Neuronal stem cell (in vitro differentiated cells): ENCODE data around the gene MSH2.
"Not testable (repeated sequence)": the region's sequence is repeated elsewhere in the genome, so short reads cannot be mapped to it uniquely, and the experiment has no call there.

Source experiments
- DNase-seq: peaks from one replicate; pipeline ENCODE4 v3.0.0-alpha.2; 2013; ENCODE audit warnings: low spot score
- H2AFZ ChIP-seq: one replicate; pipeline ENCODE4 v1.6.1; 2013; ENCODE audit warnings: mild to moderate bottlenecking, low read length, inconsistent platforms
- H2AK5ac ChIP-seq: 2 replicates; pipeline ENCODE4 v1.6.1; 2013; ENCODE audit warnings: low read depth, mild to moderate bottlenecking, inconsistent platforms, low read length, moderate library complexity, mixed read lengths
- H2BK120ac ChIP-seq: 2 replicates; pipeline ENCODE4 v1.6.1; 2013; ENCODE audit warnings: low read depth, mild to moderate bottlenecking, inconsistent platforms, low read length, moderate library complexity, mixed read lengths
- H2BK12ac ChIP-seq: one replicate; pipeline ENCODE4 v1.6.1; 2013; ENCODE audit warnings: low read length, inconsistent platforms
- H2BK15ac ChIP-seq: 2 replicates; pipeline ENCODE4 v1.6.1; 2013; ENCODE audit warnings: mild to moderate bottlenecking, low read length, inconsistent platforms, mixed read lengths
- H2BK5ac ChIP-seq: one replicate; pipeline ENCODE4 v1.6.1; 2013; ENCODE audit warnings: inconsistent platforms, mild to moderate bottlenecking, low read length, moderate library complexity
- H3K14ac ChIP-seq: one replicate; pipeline ENCODE4 v1.6.1; 2013; ENCODE audit warnings: low read length, inconsistent platforms
- H3K18ac ChIP-seq: 2 replicates; pipeline ENCODE4 v1.6.1; 2013; ENCODE audit warnings: low read length, inconsistent platforms
- H3K23ac ChIP-seq: 2 replicates; pipeline ENCODE4 v1.6.1; 2013; ENCODE audit warnings: low read depth, mild to moderate bottlenecking, mixed read lengths, low read length, inconsistent platforms; ENCODE audit not compliant: poor library complexity
- H3K27ac ChIP-seq: replicated peaks from 3 replicates; pipeline ENCODE4 v1.5.1; 2013; ENCODE audit warnings: low read length, inconsistent platforms
- H3K27me3 ChIP-seq, 3 experiments: 2 replicates each; pipeline ENCODE4 v1.6.1; 2013; ENCODE audit warnings: low read length in 3 of 3, mild to moderate bottlenecking in 2 of 3, inconsistent platforms in 1 of 3, low read depth in 1 of 3, mixed read lengths in 1 of 3, moderate library complexity in 1 of 3; ENCODE audit not compliant: control insufficient read depth in 3 of 3, insufficient read depth in 3 of 3
- H3K36me3 ChIP-seq, 2 donors: replicated peaks in 1 of 2; 2 replicates each; pipeline ENCODE4 v1.6.1; 2013; ENCODE audit warnings: low read length in 2 of 2; ENCODE audit not compliant: control insufficient read depth in 2 of 2, insufficient read depth in 2 of 2
- H3K4ac ChIP-seq: 2 replicates; pipeline ENCODE4 v1.6.1; 2013; ENCODE audit warnings: inconsistent platforms, mild to moderate bottlenecking, low read length, moderate library complexity
- H3K4me1 ChIP-seq, 2 donors: 1 replicate in 1 of 2; 2 replicates in 1 of 2; pipeline ENCODE4 v1.6.1; 2013; ENCODE audit warnings: low read length in 2 of 2, low read depth in 1 of 2; ENCODE audit not compliant: control insufficient read depth in 2 of 2, insufficient read depth in 1 of 2
- H3K4me2 ChIP-seq: one replicate; pipeline ENCODE4 v1.6.1; 2013; ENCODE audit warnings: mild to moderate bottlenecking, low read length, inconsistent platforms; ENCODE audit not compliant: insufficient read depth, poor library complexity, severe bottlenecking
- H3K4me3 ChIP-seq, 2 donors: 2 replicates each; pipeline ENCODE4 v1.5.1; 2013; ENCODE audit warnings: low read length in 2 of 2, mild to moderate bottlenecking in 2 of 2, inconsistent platforms in 1 of 2, moderate library complexity in 1 of 2
- H3K79me1 ChIP-seq: one replicate; pipeline ENCODE4 v1.6.1; 2013; ENCODE audit warnings: low read depth, mild to moderate bottlenecking, inconsistent platforms, low read length, moderate library complexity
- H3K9ac ChIP-seq: one replicate; pipeline ENCODE4 v1.6.1; 2013; ENCODE audit warnings: mild to moderate bottlenecking, low read depth, low read length, inconsistent platforms; ENCODE audit not compliant: poor library complexity
- H3K9me3 ChIP-seq, 2 donors: replicated peaks in 1 of 2; 2 replicates each; pipeline versions ENCODE3 to v1.6.1; 2013; ENCODE audit warnings: low read length in 2 of 2, mild to moderate bottlenecking in 2 of 2, inconsistent platforms in 1 of 2, low read depth in 1 of 2, mixed read lengths in 1 of 2, moderate library complexity in 1 of 2; ENCODE audit not compliant: control insufficient read depth in 2 of 2, insufficient read depth in 1 of 2
- H4K8ac ChIP-seq: one replicate; pipeline ENCODE4 v1.6.1; 2013; ENCODE audit warnings: low read depth, mild to moderate bottlenecking, inconsistent platforms, low read length, moderate library complexity
- H4K91ac ChIP-seq: one replicate; pipeline ENCODE4 v1.6.1; 2013; ENCODE audit warnings: low read length, low read depth, mild to moderate bottlenecking, inconsistent platforms; ENCODE audit not compliant: poor library complexity
- WGBS, 2 donors: extraction: QIAGEN DNeasy Blood & Tissue Kit; methylation state at CpG; one replicate each; pipeline ENCODE4 v1.1.7; 2013; ENCODE audit warnings: missing lambda C conversion rate in 2 of 2, mixed read lengths in 1 of 2; ENCODE audit not compliant: insufficient read length in 2 of 2, insufficient replicate concordance in 1 of 2; ENCODE audit errors: extremely low coverage in 2 of 2; 5-methylcytosine and 5-hydroxymethylcytosine counted together

The MSH2 gene

GRCh38 chr2:47420683-47421082 is 17.7 kb downstream of the MSH2 start:
- H2AK5ac ChIP-seq, H2AFZ ChIP-seq, H3K14ac ChIP-seq, H3K27me3 ChIP-seq, H3K79me1 ChIP-seq, H3K23ac ChIP-seq, H3K4me3 ChIP-seq, H2BK15ac ChIP-seq, H3K27ac ChIP-seq, H2BK5ac ChIP-seq, H4K91ac ChIP-seq, H3K9ac ChIP-seq, DNase-seq, H3K4me1 ChIP-seq, H3K4me2 ChIP-seq, H3K4ac ChIP-seq, H2BK120ac ChIP-seq, H3K9me3 ChIP-seq, H2BK12ac ChIP-seq, H3K18ac ChIP-seq, H4K8ac ChIP-seq: not testable (repeated sequence)
- H3K36me3 ChIP-seq = peaks cover 15 to 97% of the 10 kb centered on the region in 2 donors
- WGBS, 2 donors = no CpG with 5 or more reads among the region's 10 CpGs

GRCh38 chr2:47422016-47422415 is 19.1 kb downstream of the MSH2 start:
- Histone ChIP-seq H2BK12ac (no peak overlapping the region), H3K4me2 (no peak overlapping the region), H3K23ac (no peak overlapping the region), H2BK120ac (no peak overlapping the region), H4K8ac (no peak overlapping the region), H3K14ac (no peak overlapping the region), H3K27me3 (no peaks in the 10 kb centered on the region), H3K9ac (no peak overlapping the region), H3K9me3 (peaks cover 0 to 2% of the 10 kb centered on the region in 2 donors), H3K79me1 (no peaks in the 10 kb centered on the region), H3K27ac (no peak overlapping the region), H2BK15ac (no peak overlapping the region), H2AFZ (no peak overlapping the region), H3K4me3 (no peak overlapping the region), H3K18ac (no peak overlapping the region), H3K4ac (no peak overlapping the region), H4K91ac (no peak overlapping the region), H2AK5ac (no peak overlapping the region), H3K4me1 (no peaks in the 10 kb centered on the region), H3K36me3 (peaks cover 14 to 93% of the 10 kb centered on the region in 2 donors), H2BK5ac (no peak overlapping the region)
- DNase-seq = no peak
- no CpG with 5 or more reads among the region's 4 CpGs for WGBS, 2 donors

DNA sequence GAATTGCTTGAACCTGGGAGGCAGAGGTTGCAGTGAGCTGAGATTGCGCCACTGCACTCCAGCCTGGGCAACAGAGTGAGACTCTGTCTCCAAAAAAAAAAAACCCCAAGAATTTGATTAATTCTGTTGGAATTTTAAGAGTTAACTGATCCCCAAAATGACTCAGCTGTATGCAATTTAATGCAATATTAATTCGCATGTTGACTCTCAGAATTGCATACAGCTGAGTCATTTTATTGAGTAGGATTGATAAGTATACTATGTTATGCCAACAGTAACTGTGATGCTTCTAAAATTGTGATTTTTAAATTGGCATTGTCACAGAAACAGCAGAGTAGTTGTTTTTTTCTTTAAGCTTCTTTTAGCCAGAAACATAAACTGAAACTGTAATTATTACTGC is 19.6 kb downstream of the MSH2 start:
- Histone ChIP-seq H2BK120ac (no peak overlapping the region), H3K23ac (no peak overlapping the region)

DNA sequence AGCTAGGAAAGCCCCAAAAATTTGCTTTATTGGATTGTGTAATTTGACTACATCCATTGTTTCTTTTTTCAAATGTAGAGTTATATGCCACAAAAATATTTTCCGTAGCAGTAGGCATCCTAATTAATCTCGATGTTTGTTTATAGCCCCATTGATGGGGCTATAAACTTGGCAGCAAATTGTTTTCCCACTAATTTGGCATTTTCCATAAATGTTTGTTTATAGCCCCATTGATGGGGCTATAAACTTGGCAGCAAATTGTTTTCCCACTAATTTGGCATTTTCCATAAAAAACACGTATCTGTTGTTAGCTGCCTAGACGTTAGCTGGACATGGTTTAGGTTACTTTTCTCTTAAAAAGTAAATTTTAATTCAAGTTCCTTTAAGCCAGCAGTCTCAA is 23.8 kb downstream of the MSH2 start:
- Histone ChIP-seq H2BK120ac (no peak overlapping the region), H3K36me3 (peaks cover 25 to 96% of the 10 kb centered on the region in 2 donors), H3K4me1 (no peaks in the 10 kb centered on the region), H3K4ac (no peak overlapping the region), H3K79me1 (no peaks in the 10 kb centered on the region), H3K9me3 (peaks cover 3 to 19% of the 10 kb centered on the region in 2 donors), H2BK5ac (no peak overlapping the region), H2AK5ac (no peak overlapping the region), H3K4me2 (no peak overlapping the region), H3K27me3 (no peaks in the 10 kb centered on the region), H3K23ac (no peak overlapping the region), H2BK12ac (no peak overlapping the region), H2AFZ (no peak overlapping the region), H3K4me3 (no peak overlapping the region), H3K18ac (no peak overlapping the region), H4K8ac (no peak overlapping the region), H3K27ac (no peak overlapping the region), H2BK15ac (no peak overlapping the region), H4K91ac (no peak overlapping the region), H3K14ac (no peak overlapping the region), H3K9ac (no peak overlapping the region)
- DNase-seq = no peak
- no CpG with 5 or more reads among the region's 4 CpGs for WGBS, 2 donors

More for the DNA sequence above, 19.6 kb downstream of the MSH2 start:
- DNase-seq = no peak
- H4K8ac ChIP-seq = no peak overlapping the region
- H3K4ac ChIP-seq = no peak overlapping the region
- no peak overlapping the region for H3K27ac ChIP-seq
- no peaks in the 10 kb centered on the region for H3K79me1 ChIP-seq
- H3K36me3 ChIP-seq = peaks cover 12 to 93% of the 10 kb centered on the region in 2 donors
- peaks cover 0 to 2% of the 10 kb centered on the region in 2 donors for H3K9me3 ChIP-seq
- no peak overlapping the region for H2BK15ac ChIP-seq
- H3K4me2 ChIP-seq = no peak overlapping the region
- no peak overlapping the region for H4K91ac ChIP-seq
- no peak overlapping the region for H2AK5ac ChIP-seq
- no peak overlapping the region for H3K18ac ChIP-seq
- H3K27me3 ChIP-seq = no peaks in the 10 kb centered on the region
- WGBS, 2 donors = no CpG with 5 or more reads among the region's 2 CpGs
- H2AFZ ChIP-seq = no peak overlapping the region
- no peak overlapping the region for H3K14ac ChIP-seq
- H3K4me3 ChIP-seq = no peak overlapping the region
- H3K9ac ChIP-seq = no peak overlapping the region
- H3K4me1 ChIP-seq = no peaks in the 10 kb centered on the region
- no peak overlapping the region for H2BK5ac ChIP-seq
- H2BK12ac ChIP-seq = no peak overlapping the region
